Esophagus (tissue), 2 donors: ENCODE measurements around the gene CERS1. TPM values are rescaled to one million over a fixed set of nuclear protein-coding genes. Genes with fewer than 3 reads are reported as not detected.
"Not testable (repeated sequence)": the region's sequence is repeated elsewhere in the genome, so short reads cannot be mapped to it uniquely, and the experiment has no call there.

Experiments used
- H3K27ac ChIP-seq, 2 donors: one replicate each; pipeline ENCODE4 v1.5.1; 2013; ENCODE audit warnings: low read depth in 2 of 2, mild to moderate bottlenecking in 2 of 2, inconsistent platforms in 1 of 2, low read length in 1 of 2, moderate library complexity in 1 of 2
- H3K27me3 ChIP-seq, 2 donors: one replicate each; pipeline ENCODE4 v1.6.1; 2013; ENCODE audit warnings: low read length in 2 of 2, control low read depth in 1 of 2, mild to moderate bottlenecking in 1 of 2; ENCODE audit not compliant: insufficient read depth in 2 of 2, control insufficient read depth in 1 of 2
- H3K36me3 ChIP-seq, 2 donors: one replicate each; pipeline ENCODE4 v1.6.1; 2013; ENCODE audit warnings: low read length in 1 of 2; ENCODE audit not compliant: control insufficient read depth in 2 of 2, insufficient read depth in 2 of 2
- H3K4me1 ChIP-seq, 2 donors: one replicate each; pipeline ENCODE4 v1.6.1; 2013; ENCODE audit warnings: low read length in 1 of 2; ENCODE audit not compliant: control insufficient read depth in 2 of 2, insufficient read depth in 2 of 2
- H3K4me3 ChIP-seq, 2 donors: one replicate each; pipeline ENCODE4 v1.5.1; 2013; ENCODE audit warnings: low read length in 2 of 2, mild to moderate bottlenecking in 2 of 2, low read depth in 1 of 2, moderate library complexity in 1 of 2
- H3K9me3 ChIP-seq, 2 donors: one replicate each; pipeline ENCODE4 v1.6.1; 2013; ENCODE audit warnings: mild to moderate bottlenecking in 2 of 2, low read depth in 1 of 2, low read length in 1 of 2, moderate library complexity in 1 of 2; ENCODE audit not compliant: control insufficient read depth in 2 of 2, insufficient read depth in 1 of 2
- WGBS, 2 donors: extraction: QIAGEN DNeasy Blood & Tissue Kit; methylation state at CpG; one replicate each; pipeline ENCODE4 v1.1.7; 2013; 5-methylcytosine and 5-hydroxymethylcytosine counted together
- polyA plus RNA-seq, 2 donors: library from polyadenylated mRNA; stranded (reverse); fragments of 200-250 nt; gene quantifications; one replicate each; pipeline ENCODE4 v1.2.3, GENCODE V29; 2013
- donor health status: healthy with polysubstance abuse.
- donor health status: Bipolar disorder and iron deficiency.

CERS1 gene
- polyA plus RNA-seq, 2 donors, result 0.08 to 0.12 TPM

DNA sequence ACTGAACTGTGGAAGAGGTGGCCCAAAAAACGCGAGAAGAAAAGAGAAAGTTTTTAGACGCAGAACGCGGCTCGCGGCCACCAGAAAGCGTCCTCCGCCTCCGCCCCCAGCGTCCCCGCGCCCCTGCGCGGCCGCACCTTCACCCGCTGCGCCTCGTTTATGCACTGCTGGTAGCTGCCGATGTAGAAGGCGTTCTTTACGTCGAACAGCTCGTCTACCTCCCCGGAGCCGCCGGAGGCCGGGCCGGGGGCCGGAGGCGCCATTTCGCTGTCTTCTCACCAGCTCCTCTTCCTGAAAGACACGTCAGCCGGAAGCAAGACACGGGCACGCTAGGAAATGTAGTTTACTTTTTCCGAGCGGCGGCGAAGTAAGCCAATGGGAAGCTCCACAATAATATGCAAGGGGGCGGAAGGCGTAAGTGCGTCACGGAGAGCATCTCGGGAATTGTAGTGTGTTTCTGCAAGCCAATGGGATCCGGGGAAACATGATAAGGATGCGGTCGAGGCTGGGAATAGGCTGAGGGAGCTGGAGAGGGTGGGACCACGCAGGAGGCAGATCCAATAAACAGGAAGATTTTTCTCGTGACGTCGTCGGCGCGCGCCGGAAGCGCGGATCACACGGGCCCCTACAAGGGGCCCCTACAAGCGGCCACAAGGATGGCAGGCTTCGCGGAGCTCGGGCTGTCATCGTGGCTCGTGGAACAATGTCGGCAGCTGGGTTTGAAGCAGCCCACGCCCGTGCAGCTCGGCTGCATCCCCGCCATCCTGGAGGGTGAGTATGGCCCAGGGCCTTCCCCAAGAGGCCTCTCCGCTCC is 23.3 kb upstream of the CERS1 start, which contains the start of the genes COPE and DDX49:
Gene COPE (minus strand): TSS at position 302 of the 814 bp plus-strand sequence. CDS start 39 bp downstream, at position 263.
Gene DDX49 (plus strand): TSS at position 630 of the 814 bp plus-strand sequence. CDS start 27 bp downstream, at position 657.
- H3K36me3 ChIP-seq, result peaks cover 0 to 33% of the 10 kb centered on the region in 2 donors
- H3K9me3 ChIP-seq, result no peaks in the 10 kb centered on the region
- 0 to 1% methylated on average over 72 of the region's 72 CpGs for WGBS, 2 donors
- no peaks in the 10 kb centered on the region for H3K27me3 ChIP-seq
- H3K4me3 ChIP-seq, result peak within 1 kb of the TSS; percentile 89 to 98
- peak within 1 kb of the TSS; percentile 90 to 98 for H3K27ac ChIP-seq
- H3K4me1 ChIP-seq, result peaks cover 4 to 10% of the 10 kb centered on the region in 2 donors

DNA sequence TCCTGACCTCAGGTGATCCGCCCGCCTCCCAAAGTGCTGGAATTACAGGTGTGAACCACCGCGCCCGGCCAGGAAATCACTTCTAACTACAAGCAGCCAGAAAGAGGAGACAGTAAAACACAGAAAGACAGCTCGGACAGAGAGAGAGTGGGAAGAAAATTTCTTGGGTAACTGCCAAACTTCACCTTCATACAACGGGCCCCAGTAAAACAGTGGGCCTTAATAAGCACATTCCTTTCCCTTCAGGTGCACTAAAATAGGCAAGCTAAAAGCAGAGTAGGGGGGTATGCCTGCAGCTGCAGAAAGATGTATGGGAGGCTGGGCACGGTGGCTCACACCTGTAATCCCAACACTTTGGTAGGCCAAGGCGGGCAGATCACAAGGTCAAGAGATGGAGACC is 21.6 kb upstream of the CERS1 start:
- WGBS, 2 donors, result 86 to 88% methylated on average over 9 of the region's 9 CpGs
- H3K36me3 ChIP-seq, result peaks cover 0 to 31% of the 10 kb centered on the region in 2 donors
- H3K9me3 ChIP-seq, H3K4me1 ChIP-seq, H3K27ac ChIP-seq, H3K27me3 ChIP-seq, H3K4me3 ChIP-seq: not testable (repeated sequence)

DNA sequence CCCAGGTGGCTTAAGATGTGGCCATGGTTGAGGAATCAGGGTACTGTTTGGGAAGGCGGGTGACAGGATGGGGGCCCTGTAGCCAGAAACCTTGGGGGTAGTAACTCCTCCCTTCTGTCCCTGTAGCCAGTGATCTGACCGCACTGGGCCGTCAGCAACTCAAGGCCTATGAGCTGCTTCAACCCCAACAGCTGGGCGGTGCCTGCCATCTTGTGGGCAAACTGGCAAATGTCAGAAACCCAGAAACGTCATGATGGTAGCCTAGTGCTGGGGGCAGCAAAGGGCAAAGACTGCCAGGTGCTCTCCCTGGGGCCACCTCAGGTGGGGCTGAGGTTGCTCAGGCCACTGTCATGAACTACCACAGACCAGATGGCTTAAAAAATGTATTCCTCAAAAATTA is 19.7 kb upstream of the CERS1 start:
- Histone ChIP-seq H3K27me3 (no peaks in the 10 kb centered on the region), H3K4me1 (peaks cover 4 to 9% of the 10 kb centered on the region in 2 donors), H3K27ac (no peak overlapping the region), H3K36me3 (peaks cover 0 to 25% of the 10 kb centered on the region in 2 donors), H3K4me3 (no peak overlapping the region), H3K9me3 (no peaks in the 10 kb centered on the region)
- WGBS, 2 donors, result 52 to 61% methylated on average over 5 of the region's 5 CpGs

DNA sequence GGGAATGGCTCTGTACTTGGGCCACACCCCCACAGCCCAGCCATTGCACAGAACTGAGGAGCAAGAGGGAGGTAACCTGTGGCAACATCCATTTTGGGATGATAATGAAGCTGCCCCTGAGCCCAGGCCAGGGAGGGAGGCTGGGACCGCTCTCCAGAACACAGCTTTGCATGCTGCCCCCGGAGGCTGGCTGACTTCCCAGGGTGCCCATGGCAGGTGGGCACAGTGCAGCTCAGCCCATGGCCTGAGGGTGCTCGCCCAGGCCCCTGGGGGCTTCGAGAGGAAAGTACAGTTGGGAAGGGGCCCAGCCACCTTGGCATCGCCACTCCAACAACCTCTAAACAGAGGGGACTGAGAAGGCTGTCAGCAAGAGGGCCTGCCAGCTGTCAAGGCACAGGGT is 17.5 kb upstream of the CERS1 start:
- H3K36me3 ChIP-seq, result peaks cover 0 to 32% of the 10 kb centered on the region in 2 donors
- no peak overlapping the region for H3K4me3 ChIP-seq
- no peaks in the 10 kb centered on the region for H3K27me3 ChIP-seq
- peaks cover 0 to 4% of the 10 kb centered on the region in 2 donors for H3K4me1 ChIP-seq
- no peaks in the 10 kb centered on the region for H3K9me3 ChIP-seq
- WGBS, 2 donors, result 83 to 92% methylated on average over 5 of the region's 5 CpGs
- H3K27ac ChIP-seq, result no peak overlapping the region

DNA sequence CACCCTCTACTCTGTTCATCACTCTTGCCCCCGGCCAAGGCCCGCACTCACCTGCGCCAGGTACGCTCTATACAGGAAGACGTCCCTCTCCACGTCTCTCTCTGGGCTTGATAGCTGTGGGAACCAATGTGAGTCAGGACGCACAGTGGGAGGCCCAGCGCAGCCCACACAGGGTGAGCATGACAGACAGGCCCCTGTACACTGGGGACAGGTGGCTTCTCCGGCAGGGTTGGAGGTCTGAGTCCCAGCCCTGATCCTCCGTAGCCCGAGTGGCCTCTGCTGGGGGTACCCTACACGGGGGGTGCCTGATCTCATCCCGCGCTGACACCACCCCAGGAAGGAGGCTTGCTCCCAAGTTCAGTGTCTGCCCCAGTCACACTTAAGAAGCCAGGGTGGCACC is 17.0 kb upstream of the CERS1 start:
- Histone ChIP-seq H3K4me3 (no peak overlapping the region), H3K27ac (no peak overlapping the region), H3K4me1 (peaks cover 0 to 4% of the 10 kb centered on the region in 2 donors), H3K9me3 (no peaks in the 10 kb centered on the region), H3K36me3 (peaks cover 0 to 34% of the 10 kb centered on the region in 2 donors), H3K27me3 (no peaks in the 10 kb centered on the region)
- 95 to 96% methylated on average over 14 of the region's 14 CpGs for WGBS, 2 donors

DNA sequence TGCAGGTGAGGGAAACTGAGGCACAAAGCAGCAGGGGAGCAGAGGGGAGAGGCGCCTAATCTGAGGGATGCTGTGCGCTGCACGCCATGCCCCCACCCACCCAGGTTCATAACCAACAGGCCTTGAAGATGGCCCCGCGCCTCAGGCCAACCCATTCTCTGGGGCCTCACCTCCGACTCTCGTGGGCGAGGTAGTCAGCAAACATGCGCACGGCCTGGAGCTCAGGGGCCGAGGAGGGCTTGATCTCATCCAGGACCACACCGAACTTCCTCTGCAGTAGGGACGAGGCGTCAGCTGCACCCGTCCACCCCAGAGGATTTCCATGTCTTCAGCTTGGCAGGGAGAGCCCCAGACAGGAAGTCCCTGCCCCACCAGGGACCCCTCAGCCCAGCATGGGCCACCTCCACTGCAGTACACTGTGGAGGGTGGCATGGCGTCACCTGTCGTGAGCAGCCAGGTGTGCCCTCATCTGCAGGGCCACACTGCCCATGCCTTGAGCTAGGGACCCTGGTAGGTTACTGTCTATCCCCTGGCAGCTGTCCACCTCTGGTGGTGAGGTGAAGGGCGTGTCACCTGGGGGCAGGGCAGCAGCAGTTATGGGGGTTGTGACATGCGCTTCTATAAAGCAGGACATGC is 15.0 kb upstream of the CERS1 start:
- H3K4me3 ChIP-seq, result no peak overlapping the region
- no peaks in the 10 kb centered on the region for H3K27me3 ChIP-seq
- H3K36me3 ChIP-seq, result peaks cover 0 to 54% of the 10 kb centered on the region in 2 donors
- 95 to 96% methylated on average over 19 of the region's 19 CpGs for whole genome bisulfite sequencing, 2 donors
- no peak overlapping the region for H3K27ac ChIP-seq
- peaks cover 0 to 4% of the 10 kb centered on the region in 2 donors for H3K4me1 ChIP-seq
- H3K9me3 ChIP-seq, result no peaks in the 10 kb centered on the region

DNA sequence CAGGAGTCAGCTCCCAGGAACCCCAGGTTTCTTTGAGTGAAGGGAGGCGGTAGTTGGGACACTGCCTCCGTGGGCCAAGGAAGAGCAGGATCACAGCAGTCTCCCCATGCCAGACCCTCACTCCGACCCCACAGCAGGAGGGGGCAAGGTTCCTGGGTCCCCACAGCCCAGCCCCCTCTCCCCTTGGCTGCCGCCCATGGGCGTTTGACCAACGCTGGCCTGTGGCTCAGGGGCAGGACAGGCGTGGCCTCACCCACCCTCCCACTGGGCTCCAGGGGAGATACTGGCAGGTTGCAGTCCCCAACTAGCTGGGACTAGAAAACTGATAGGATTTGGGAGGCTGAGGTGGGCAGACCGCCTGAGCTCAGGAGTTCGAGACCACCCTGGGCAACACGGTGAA is 14.1 kb upstream of the CERS1 start:
- Histone ChIP-seq H3K36me3 (peaks cover 0 to 51% of the 10 kb centered on the region in 2 donors), H3K9me3 (no peaks in the 10 kb centered on the region), H3K4me3 (no peak overlapping the region), H3K27me3 (no peaks in the 10 kb centered on the region), H3K27ac (no peak overlapping the region), H3K4me1 (no peaks in the 10 kb centered on the region)
- 83 to 91% methylated on average over 10 of the region's 10 CpGs for WGBS, 2 donors

DNA sequence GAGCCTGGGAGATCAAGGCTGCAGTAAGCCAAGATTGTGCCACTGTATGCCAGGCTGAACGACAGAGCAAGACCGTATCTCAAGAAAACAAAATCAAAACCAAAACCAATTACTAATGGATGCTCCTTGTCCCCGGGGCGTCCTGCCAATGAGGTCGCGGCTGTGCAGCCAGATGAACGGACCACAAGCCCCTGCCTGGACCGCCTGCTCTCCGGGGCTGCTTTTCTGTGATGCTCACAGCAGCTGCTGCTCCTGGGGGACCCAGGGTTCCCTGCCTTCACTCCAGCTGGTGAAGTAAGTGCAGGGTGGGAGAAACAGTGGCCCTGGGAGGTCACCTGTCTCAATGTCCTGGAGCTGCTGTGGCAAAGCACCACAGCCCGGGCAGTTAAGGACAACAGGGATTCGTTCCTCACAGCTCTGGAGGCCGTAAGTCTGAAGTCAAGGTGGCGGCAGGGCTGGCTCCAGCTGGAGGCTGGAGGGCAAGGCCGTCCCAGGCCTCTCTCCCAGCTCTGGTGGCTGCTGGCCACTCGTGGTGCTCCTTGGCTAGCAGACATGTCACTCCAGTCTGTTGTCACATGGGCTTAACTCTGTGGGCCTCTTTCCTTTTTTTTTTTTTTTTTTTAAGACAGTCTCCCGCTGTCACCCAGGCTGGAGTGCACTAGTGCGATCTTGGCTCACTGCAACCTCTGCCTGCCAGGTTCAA is 13.1 kb upstream of the CERS1 start:
- Histone ChIP-seq H3K4me3 (no peak overlapping the region), H3K36me3 (peaks cover 0 to 53% of the 10 kb centered on the region in 2 donors), H3K27ac (no peak overlapping the region), H3K9me3 (no peaks in the 10 kb centered on the region), H3K4me1 (no peaks in the 10 kb centered on the region), H3K27me3 (no peaks in the 10 kb centered on the region)
- WGBS, 2 donors, result 89 to 94% methylated on average over 17 of the region's 17 CpGs
